ENCODE measurements around the gene ZNF627. TPM values are rescaled to one million over a fixed set of nuclear protein-coding genes. Genes with fewer than 3 reads are reported as not detected.

The ZNF627 gene
- total and polyA plus RNA-seq, 9 donors: 14.4 to 31.5 (median 17.5) TPM

DNA sequence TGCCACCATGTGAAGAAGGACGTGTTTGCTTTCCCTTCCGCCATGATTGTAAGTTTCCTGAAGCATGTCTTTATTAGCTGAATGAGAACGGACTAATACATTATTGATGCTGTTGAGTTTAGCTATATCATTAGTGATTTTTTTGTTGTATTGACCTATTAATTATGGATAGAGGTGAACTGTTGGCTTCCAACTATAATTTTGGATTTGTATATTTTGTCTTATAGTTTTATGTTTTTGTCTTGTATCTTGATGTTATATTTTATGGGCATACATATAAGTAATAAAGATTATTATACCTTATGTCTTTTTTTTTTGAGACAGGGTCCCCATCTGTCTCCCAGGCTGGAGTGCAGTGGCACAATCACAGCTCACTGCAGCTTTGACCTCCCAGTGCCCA, 45.6 kb downstream of the ZNF627 start:
- 96 to 99% (median 97%) methylated on average over 3 of the region's 3 CpGs for WGBS, 3 donors
- intact Hi-C loops (cut with DNase I): no loop called here
- Histone ChIP-seq H3K36me3 (no peaks in the 10 kb centered on the region), H3K9me3 (no peaks in the 10 kb centered on the region), H3K27ac (no peak overlapping the region), H3K27me3 (no peaks in the 10 kb centered on the region), H3K4me1 (ENCODE audit: insufficient read depth) (peaks cover 1% of the 10 kb centered on the region), H3K4me3 (no peak overlapping the region)
- TF ChIP-seq, protein P1, sequence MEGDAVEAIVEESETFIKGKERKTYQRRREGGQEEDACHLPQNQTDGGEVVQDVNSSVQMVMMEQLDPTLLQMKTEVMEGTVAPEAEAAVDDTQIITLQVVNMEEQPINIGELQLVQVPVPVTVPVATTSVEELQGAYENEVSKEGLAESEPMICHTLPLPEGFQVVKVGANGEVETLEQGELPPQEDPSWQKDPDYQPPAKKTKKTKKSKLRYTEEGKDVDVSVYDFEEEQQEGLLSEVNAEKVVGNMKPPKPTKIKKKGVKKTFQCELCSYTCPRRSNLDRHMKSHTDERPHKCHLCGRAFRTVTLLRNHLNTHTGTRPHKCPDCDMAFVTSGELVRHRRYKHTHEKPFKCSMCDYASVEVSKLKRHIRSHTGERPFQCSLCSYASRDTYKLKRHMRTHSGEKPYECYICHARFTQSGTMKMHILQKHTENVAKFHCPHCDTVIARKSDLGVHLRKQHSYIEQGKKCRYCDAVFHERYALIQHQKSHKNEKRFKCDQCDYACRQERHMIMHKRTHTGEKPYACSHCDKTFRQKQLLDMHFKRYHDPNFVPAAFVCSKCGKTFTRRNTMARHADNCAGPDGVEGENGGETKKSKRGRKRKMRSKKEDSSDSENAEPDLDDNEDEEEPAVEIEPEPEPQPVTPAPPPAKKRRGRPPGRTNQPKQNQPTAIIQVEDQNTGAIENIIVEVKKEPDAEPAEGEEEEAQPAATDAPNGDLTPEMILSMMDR (IDR thresholded peaks at IDR 0.05): no peak
- TF ChIP-seq POLR2A (IDR thresholded peaks at IDR 0.05): no peak
- TF ChIP-seq EP300 (IDR thresholded peaks at IDR 0.05): no peak
- no peak for DNase-seq

DNA sequence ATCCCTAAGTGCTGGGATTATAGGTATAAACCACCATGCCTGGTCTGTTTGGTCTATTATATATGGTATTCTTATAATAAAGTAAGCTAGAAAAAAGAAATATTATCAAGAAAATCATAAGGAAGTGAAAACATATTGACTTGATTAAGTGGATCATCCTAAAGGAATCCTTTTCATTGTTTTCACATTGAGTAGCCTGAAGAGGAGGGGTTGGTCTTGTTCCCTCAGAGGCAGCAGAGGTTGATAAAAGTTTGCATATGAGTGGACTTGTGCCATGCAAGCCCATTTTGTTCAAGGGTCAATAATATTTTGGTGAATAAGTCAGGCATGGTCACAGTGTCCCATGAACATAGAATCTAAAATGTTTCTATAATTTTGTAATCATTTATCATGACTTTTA, 52.7 kb downstream of the ZNF627 start:
- H3K4me3 ChIP-seq: no peak overlapping the region
- TF ChIP-seq POLR2A (IDR thresholded peaks at IDR 0.05) (no peak), EP300 (IDR thresholded peaks at IDR 0.05) (no peak)
- TF ChIP-seq, protein P1 (IDR thresholded peaks at IDR 0.05): no peak
- no peak for DNase-seq

GRCh38 chr19:11651062-11651461, 53.8 kb downstream of the ZNF627 start:
- H3K36me3 ChIP-seq: no peaks in the 10 kb centered on the region
- WGBS, 3 donors: 96 to 99% (median 98%) methylated on average over 4 of the region's 4 CpGs
- intact Hi-C loops (cut with DNase I): no loop called here
- no peak overlapping the region for H3K27ac ChIP-seq
- DNase-seq: no peak
- H3K27me3 ChIP-seq: no peaks in the 10 kb centered on the region
- H3K9me3 ChIP-seq: peaks cover 0 to 12% of the 10 kb centered on the region in 2 donors
- no peak for TF ChIP-seq EP300 (IDR thresholded peaks at IDR 0.05)
- no peak for TF ChIP-seq POLR2A (IDR thresholded peaks at IDR 0.05)
- TF ChIP-seq, protein P1 (IDR thresholded peaks at IDR 0.05): no peak
- H3K4me3 ChIP-seq: no peak overlapping the region
- H3K4me1 ChIP-seq (ENCODE audit: insufficient read depth): no peaks in the 10 kb centered on the region

More for the DNA sequence above, 52.7 kb downstream of the ZNF627 start:
- Histone ChIP-seq H3K27ac (no peak overlapping the region), H3K27me3 (no peaks in the 10 kb centered on the region), H3K9me3 (peaks cover 0 to 12% of the 10 kb centered on the region in 2 donors), H3K36me3 (no peaks in the 10 kb centered on the region), H3K4me1 (ENCODE audit: insufficient read depth) (no peaks in the 10 kb centered on the region)
- intact Hi-C loops (cut with DNase I): no loop called here

- intact Hi-C loops (cut with DNase I): no loop called here
- DNase-seq: no peak
- WGBS, 3 donors: 94 to 98% (median 96%) methylated on average over 2 of the region's 2 CpGs
- peaks cover 0 to 12% of the 10 kb centered on the region in 2 donors for H3K9me3 ChIP-seq
- no peak overlapping the region for H3K4me3 ChIP-seq
- no peaks in the 10 kb centered on the region for H3K36me3 ChIP-seq
- TF ChIP-seq, protein P1 (IDR thresholded peaks at IDR 0.05): no peak
- no peak for TF ChIP-seq EP300 (IDR thresholded peaks at IDR 0.05)
- no peak for TF ChIP-seq POLR2A (IDR thresholded peaks at IDR 0.05)
- no peak overlapping the region for H3K27ac ChIP-seq
- no peaks in the 10 kb centered on the region for H3K4me1 ChIP-seq (ENCODE audit: insufficient read depth)
- no peaks in the 10 kb centered on the region for H3K27me3 ChIP-seq
Observed at GRCh38 chr19:11652056-11652455, 54.8 kb downstream of the ZNF627 start.

Data from ovary (tissue), 9 donors.